HepG2 (cell line): ENCODE measurements around the gene COL13A1. TPM values are rescaled to one million over a fixed set of nuclear protein-coding genes. Genes with fewer than 3 reads are reported as not detected.

ENCODE experiments used
- ATAC-seq: fragments of 200-7000 bp; cut with Tn5 transposase; 3 replicates; pipeline ENCODE4 v1.9.1; 2020; ENCODE audit warnings: mild to moderate bottlenecking, moderate library complexity
- BruUV-seq: library from RNA; stranded (reverse); fragments of 400-500 nt; replicated peaks from 2 replicates; lab custom pipeline; 2021; lab: Mats Ljungman, UMichigan
- CTCF ChIA-PET: fragments of 300-600 bp; formaldehyde crosslinking; extraction: SDS; loops from one replicate; lab custom pipeline; 2021; ENCODE audit warnings: low total read pairs, inconsistent platforms, low intra/inter-chr PET ratio; lab: Yijun Ruan, JAX
- POLR2A ChIA-PET: fragments of 350-600 bp; sonication (Branson Sonifier 250); formaldehyde crosslinking; loops from one replicate; lab custom pipeline; 2020; ENCODE audit warnings: antibody characterized with exemption, inconsistent platforms; lab: Yijun Ruan, JAX
- DNase-seq: peaks from one replicate; pipeline ENCODE4 v3.0.0-alpha.2; 2015; ENCODE audit warnings: low spot score
- FAIRE-seq: peaks from 3 replicates; lab custom pipeline; 2011; peaks lifted over from hg19 to GRCh38; lab: Jason Lieb, UNC
- H2AFZ ChIP-seq: one replicate; pipeline ENCODE4 v1.6.1; 2011; ENCODE audit warnings: low read length, inconsistent platforms
- H3K27ac ChIP-seq: fragments of 300-600 bp; 3 replicates; pipeline ENCODE4 v1.8.0; 2011; ENCODE audit warnings: mixed run types, mild to moderate bottlenecking, mixed read lengths, low read length, inconsistent platforms; ENCODE audit not compliant: insufficient read depth; ENCODE audit errors: extremely low read length
- H3K27me3 ChIP-seq, 2 experiments: fragments of 200-600 bp in 1 of 2; 2 replicates in 1 of 2; 3 replicates in 1 of 2; pipeline versions ENCODE4 v1.6.0 to v1.8.0; 2011; ENCODE audit warnings: low read length in 2 of 2, mild to moderate bottlenecking in 2 of 2, moderate library complexity in 2 of 2, inconsistent platforms in 1 of 2; ENCODE audit not compliant: insufficient read depth in 2 of 2, control insufficient read depth in 1 of 2
- H3K36me3 ChIP-seq, 2 experiments: fragments of 200-600 bp in 1 of 2; replicated peaks in 1 of 2; 2 replicates in 1 of 2; 3 replicates in 1 of 2; pipeline versions ENCODE4 v1.5.1 to v1.8.0; 2011; ENCODE audit warnings: low read length in 2 of 2, inconsistent platforms in 1 of 2; ENCODE audit not compliant: insufficient read depth in 2 of 2, control insufficient read depth in 1 of 2
- H3K4me1 ChIP-seq: 2 replicates; pipeline ENCODE4 v1.5.1; 2012; ENCODE audit warnings: low read length, inconsistent platforms; ENCODE audit not compliant: insufficient read depth
- H3K4me2 ChIP-seq: 2 replicates; pipeline ENCODE4 v1.6.0; 2011; ENCODE audit warnings: low read depth, low read length, inconsistent platforms
- H3K4me3 ChIP-seq, 3 experiments: fragments of 200-600 bp in 1 of 3; sonication (generic), shearing (Covaris generic) in 1 of 3; replicated peaks in 1 of 3; 2 replicates each; pipeline ENCODE4 v1.5.1; 2011 to 2016; ENCODE audit warnings: low read length in 3 of 3, inconsistent platforms in 2 of 3, low read depth in 2 of 3, mild to moderate bottlenecking in 2 of 3, control low read depth in 1 of 3, mixed read lengths in 1 of 3; ENCODE audit not compliant: insufficient read depth in 1 of 3
- H3K79me2 ChIP-seq: one replicate; pipeline ENCODE4 v1.6.1; 2011; ENCODE audit warnings: low read length, inconsistent platforms; ENCODE audit not compliant: insufficient read depth
- H3K9ac ChIP-seq: 2 replicates; pipeline ENCODE4 v1.6.0; 2011; ENCODE audit warnings: mild to moderate bottlenecking, low read depth, low read length, inconsistent platforms; ENCODE audit not compliant: insufficient read depth
- H3K9me3 ChIP-seq: 2 replicates; pipeline ENCODE4 v1.5.1; 2012; ENCODE audit warnings: mild to moderate bottlenecking, low read length
- H4K20me1 ChIP-seq: 2 replicates; pipeline ENCODE4 v1.6.0; 2011; ENCODE audit warnings: inconsistent platforms, mild to moderate bottlenecking, low read length, moderate library complexity; ENCODE audit not compliant: insufficient read depth
- ARNT ChIP-seq: fragments of 450-650 bp; IDR thresholded peaks from 2 replicates; pipeline ENCODE4 v1.6.1; 2017
- ATRX ChIP-seq: sonication (generic); formaldehyde crosslinking; IDR thresholded peaks from 2 replicates; pipeline ENCODE4 v1.4.0; 2020; ENCODE audit warnings: missing genetic modification reagents, borderline replicate concordance
- CENPX ChIP-seq: sonication (generic); formaldehyde crosslinking; IDR thresholded peaks from 2 replicates; pipeline ENCODE4 v1.9.0; 2021; ENCODE audit warnings: mild to moderate bottlenecking, missing genetic modification reagents, moderate library complexity
- EED ChIP-seq: sonication (generic); formaldehyde crosslinking; IDR thresholded peaks from 2 replicates; pipeline ENCODE4 v1.5.0; 2020; ENCODE audit warnings: mild to moderate bottlenecking, missing genetic modification reagents
- IKZF1 ChIP-seq: fragments of 450-650 bp; IDR thresholded peaks from 2 replicates; pipeline ENCODE4 v1.7.1; 2016
- MZF1 ChIP-seq: sonication (generic); formaldehyde crosslinking; IDR thresholded peaks from 2 replicates; pipeline ENCODE4 v1.8.1; 2023; ENCODE audit warnings: mild to moderate bottlenecking, missing genetic modification reagents, borderline replicate concordance
- NFIB ChIP-seq: sonication (generic); formaldehyde crosslinking; IDR thresholded peaks from 2 replicates; pipeline ENCODE4 v1.9.0; 2021; ENCODE audit warnings: missing genetic modification reagents, mild to moderate bottlenecking, borderline replicate concordance
- PAX8 ChIP-seq: sonication (generic); formaldehyde crosslinking; IDR thresholded peaks from 2 replicates; pipeline ENCODE4 v1.8.0; 2022; ENCODE audit warnings: mild to moderate bottlenecking, missing genetic modification reagents, borderline replicate concordance
- PITX1 ChIP-seq: sonication (generic); formaldehyde crosslinking; IDR thresholded peaks from 2 replicates; pipeline ENCODE4 v1.5.1; 2020; ENCODE audit warnings: mild to moderate bottlenecking, missing genetic modification reagents
- RBAK ChIP-seq: sonication (generic); formaldehyde crosslinking; IDR thresholded peaks from 2 replicates; pipeline ENCODE4 v1.5.1; 2020; ENCODE audit warnings: mild to moderate bottlenecking, missing genetic modification reagents
- SMAD1 ChIP-seq: sonication (generic); formaldehyde crosslinking; IDR thresholded peaks from 2 replicates; pipeline ENCODE4 v1.4.0; 2020; ENCODE audit warnings: missing genetic modification reagents, low read depth, mild to moderate bottlenecking, borderline replicate concordance
- SP5 ChIP-seq: IDR thresholded peaks from 2 replicates; pipeline ENCODE4 v1.6.1; 2016; ENCODE audit warnings: low read depth, borderline replicate concordance
- SRSF9 ChIP-seq: fragments of 200-400 bp; formaldehyde crosslinking; IDR thresholded peaks from 2 replicates; pipeline ENCODE4 v1.6.1; 2018; ENCODE audit warnings: borderline replicate concordance, mild to moderate bottlenecking, low read depth, low read length; ENCODE audit not compliant: insufficient read depth, poor library complexity, severe bottlenecking
- ZMYM4 ChIP-seq: sonication (generic); formaldehyde crosslinking; IDR thresholded peaks from 2 replicates; pipeline ENCODE4 v1.8.1; 2023; ENCODE audit warnings: mild to moderate bottlenecking, missing genetic modification reagents
- ZNF326 ChIP-seq: sonication (generic); formaldehyde crosslinking; IDR thresholded peaks from 2 replicates; pipeline ENCODE4 v1.4.0; 2020; ENCODE audit warnings: missing genetic modification reagents, borderline replicate concordance
- ZNF441 ChIP-seq: sonication (generic); formaldehyde crosslinking; IDR thresholded peaks from 2 replicates; pipeline ENCODE4 v1.7.0; 2021; ENCODE audit warnings: missing genetic modification reagents, borderline replicate concordance
- WGBS: methylation state at CpG from one replicate; pipeline ENCODE4 v1.1.6; 2017; ENCODE audit warnings: low lambda C conversion rate; 5-methylcytosine and 5-hydroxymethylcytosine counted together
- in situ Hi-C: cut with HindIII; loops from 2 replicates; pipeline ENCODE4 v1.10.0; 2017; ENCODE audit warnings: low pct_unique_long_range_greater_than_20kb; ENCODE audit not compliant: extremely low pct_ligation_motif_present
- intact Hi-C: fragments of 100-400 bp; cut with micrococcal nuclease; formaldehyde crosslinking; loops from one replicate; pipeline ENCODE4 v1.10.0; 2022; ENCODE audit not compliant: unreplicated experiment
- polyA plus RNA-seq, 8 experiments: library from polyadenylated mRNA; depleted of rRNA in 3 of 8; stranded (reverse) in 7 of 8; unstranded in 1 of 8; fragments of >200 nt; fragmentation: Illumina TruSeq in 4 of 8; extraction: Trizol in 4 of 8; gene quantifications; 2 replicates each; pipeline versions ENCODE4 v1.2.1 to v1.2.3, GENCODE V29; 2011 to 2016; ENCODE audit warnings: low read depth in 4 of 8, missing spikeins in 1 of 8, mixed read lengths in 1 of 8; ENCODE audit not compliant: insufficient read depth in 1 of 8
- total RNA-seq, 5 experiments: library from RNA; depleted of rRNA; stranded (reverse); fragments of >200 nt; fragmentation: Illumina TruSeq; extraction: Trizol; gene quantifications; 2 replicates each; pipeline ENCODE4 v1.2.3, GENCODE V29; 2016; ENCODE audit warnings: low read depth in 1 of 5
- TF ChIP-seq, protein P1 (sequence below), 2 experiments: sonication (generic) in 1 of 2; formaldehyde crosslinking in 1 of 2; IDR thresholded peaks; 2 replicates each; pipeline versions ENCODE4 v1.4.0 to v1.6.1; 2018 to 2020; ENCODE audit warnings: missing genetic modification reagents in 2 of 2, borderline replicate concordance in 1 of 2, low read depth in 1 of 2, mild to moderate bottlenecking in 1 of 2, missing biosample characterization in 1 of 2
- TF ChIP-seq, protein P2 (sequence below): sonication (generic); formaldehyde crosslinking; IDR thresholded peaks from 2 replicates; pipeline ENCODE4 v1.5.0; 2020; ENCODE audit warnings: missing genetic modification reagents
- TF ChIP-seq, protein P3 (sequence below): sonication (generic); formaldehyde crosslinking; conservative IDR thresholded peaks from 2 replicates; pipeline ENCODE4 v1.4.0; 2020; ENCODE audit warnings: missing genetic modification reagents
- TF ChIP-seq, protein P4 (sequence below): sonication (generic); formaldehyde crosslinking; IDR thresholded peaks from 2 replicates; pipeline ENCODE4 v1.5.0; 2020; ENCODE audit warnings: mild to moderate bottlenecking, missing genetic modification reagents

The COL13A1 gene
- total and polyA plus RNA-seq, 2 of the 13 experiments (the other 11 are each of a cell fraction or from before 2014, with no cell fraction given): 0.07 TPM; not detected in 1

DNA sequence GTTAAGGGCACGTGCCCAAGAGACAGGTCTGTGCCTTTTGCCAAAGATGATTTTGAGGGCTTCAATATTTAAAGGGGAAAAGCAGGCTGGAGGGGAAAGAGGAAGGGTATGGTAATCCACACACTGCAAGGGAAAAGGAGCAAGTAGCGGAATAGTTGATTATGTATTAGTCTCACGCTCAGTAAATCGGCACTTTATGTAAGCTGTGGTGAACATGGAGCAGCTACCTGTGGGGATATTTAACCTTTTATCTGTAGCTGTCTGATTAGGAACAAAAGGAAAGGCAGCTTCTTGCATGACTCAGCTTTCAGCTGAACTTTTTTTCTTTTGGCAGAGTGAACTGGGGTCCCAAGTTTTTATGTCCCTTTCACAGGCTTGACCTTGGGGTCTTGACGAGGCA, 123.4 kb downstream of the COL13A1 start:
- Histone ChIP-seq H4K20me1 (no peaks in the 10 kb centered on the region), H3K9me3 (no peaks in the 10 kb centered on the region), H3K27me3 (peaks cover 12 to 44% of the 10 kb centered on the region in 2 experiments; a peak in 3 of 5 replicates), H3K4me2 (no peak overlapping the region), H3K9ac (no peak overlapping the region), H3K4me1 (no peaks in the 10 kb centered on the region), H3K79me2 (no peaks in the 10 kb centered on the region), H3K4me3 (no peak overlapping the region), H2AFZ (no peak overlapping the region), H3K27ac (no peak overlapping the region), H3K36me3 (no peaks in the 10 kb centered on the region)
- BruUV-seq: no TSS peak
- no peak for FAIRE-seq
- in situ Hi-C loops: no loop called here
- DNase-seq: no peak
- intact Hi-C loops: no loop called here
- no peak for TF ChIP-seq ZNF441 (CRISPR knock-in tag)
- no peak for TF ChIP-seq SP5 (CRISPR knock-in tag)
- TF ChIP-seq PAX8 (CRISPR knock-in tag): no peak
- TF ChIP-seq PITX1 (CRISPR knock-in tag): no peak
- no peak for TF ChIP-seq EED
- no peak for TF ChIP-seq ZNF326
- no peak for TF ChIP-seq IKZF1
- no peak for TF ChIP-seq ATRX (CRISPR knock-in tag)
- TF ChIP-seq NFIB (CRISPR knock-in tag): no peak
- TF ChIP-seq, protein P1, sequence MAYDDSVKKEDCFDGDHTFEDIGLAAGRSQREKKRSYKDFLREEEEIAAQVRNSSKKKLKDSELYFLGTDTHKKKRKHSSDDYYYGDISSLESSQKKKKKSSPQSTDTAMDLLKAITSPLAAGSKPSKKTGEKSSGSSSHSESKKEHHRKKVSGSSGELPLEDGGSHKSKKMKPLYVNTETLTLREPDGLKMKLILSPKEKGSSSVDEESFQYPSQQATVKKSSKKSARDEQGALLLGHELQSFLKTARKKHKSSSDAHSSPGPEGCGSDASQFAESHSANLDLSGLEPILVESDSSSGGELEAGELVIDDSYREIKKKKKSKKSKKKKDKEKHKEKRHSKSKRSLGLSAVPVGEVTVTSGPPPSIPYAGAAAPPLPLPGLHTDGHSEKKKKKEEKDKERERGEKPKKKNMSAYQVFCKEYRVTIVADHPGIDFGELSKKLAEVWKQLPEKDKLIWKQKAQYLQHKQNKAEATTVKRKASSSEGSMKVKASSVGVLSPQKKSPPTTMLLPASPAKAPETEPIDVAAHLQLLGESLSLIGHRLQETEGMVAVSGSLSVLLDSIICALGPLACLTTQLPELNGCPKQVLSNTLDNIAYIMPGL (CRISPR knock-in tag; IDR thresholded peaks at IDR 0.05; ENCODE audit: borderline replicate concordance in 1 of 2, low read depth in 1 of 2): no peak
- no peak for TF ChIP-seq SMAD1 (CRISPR knock-in tag)
- no peak for TF ChIP-seq RBAK (CRISPR knock-in tag)
- no peak for TF ChIP-seq CENPX (CRISPR knock-in tag)
- TF ChIP-seq, protein P2, sequence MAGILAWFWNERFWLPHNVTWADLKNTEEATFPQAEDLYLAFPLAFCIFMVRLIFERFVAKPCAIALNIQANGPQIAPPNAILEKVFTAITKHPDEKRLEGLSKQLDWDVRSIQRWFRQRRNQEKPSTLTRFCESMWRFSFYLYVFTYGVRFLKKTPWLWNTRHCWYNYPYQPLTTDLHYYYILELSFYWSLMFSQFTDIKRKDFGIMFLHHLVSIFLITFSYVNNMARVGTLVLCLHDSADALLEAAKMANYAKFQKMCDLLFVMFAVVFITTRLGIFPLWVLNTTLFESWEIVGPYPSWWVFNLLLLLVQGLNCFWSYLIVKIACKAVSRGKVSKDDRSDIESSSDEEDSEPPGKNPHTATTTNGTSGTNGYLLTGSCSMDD (CRISPR knock-in tag): no peak
- TF ChIP-seq, protein P3, sequence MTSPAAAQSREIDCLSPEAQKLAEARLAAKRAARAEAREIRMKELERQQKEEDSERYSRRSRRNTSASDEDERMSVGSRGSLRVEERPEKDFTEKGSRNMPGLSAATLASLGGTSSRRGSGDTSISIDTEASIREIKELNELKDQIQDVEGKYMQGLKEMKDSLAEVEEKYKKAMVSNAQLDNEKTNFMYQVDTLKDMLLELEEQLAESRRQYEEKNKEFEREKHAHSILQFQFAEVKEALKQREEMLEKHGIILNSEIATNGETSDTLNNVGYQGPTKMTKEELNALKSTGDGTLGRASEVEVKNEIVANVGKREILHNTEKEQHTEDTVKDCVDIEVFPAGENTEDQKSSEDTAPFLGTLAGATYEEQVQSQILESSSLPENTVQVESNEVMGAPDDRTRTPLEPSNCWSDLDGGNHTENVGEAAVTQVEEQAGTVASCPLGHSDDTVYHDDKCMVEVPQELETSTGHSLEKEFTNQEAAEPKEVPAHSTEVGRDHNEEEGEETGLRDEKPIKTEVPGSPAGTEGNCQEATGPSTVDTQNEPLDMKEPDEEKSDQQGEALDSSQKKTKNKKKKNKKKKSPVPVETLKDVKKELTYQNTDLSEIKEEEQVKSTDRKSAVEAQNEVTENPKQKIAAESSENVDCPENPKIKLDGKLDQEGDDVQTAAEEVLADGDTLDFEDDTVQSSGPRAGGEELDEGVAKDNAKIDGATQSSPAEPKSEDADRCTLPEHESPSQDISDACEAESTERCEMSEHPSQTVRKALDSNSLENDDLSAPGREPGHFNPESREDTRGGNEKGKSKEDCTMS (CRISPR knock-in tag): no peak
- TF ChIP-seq ZMYM4 (CRISPR knock-in tag): no peak
- TF ChIP-seq, protein P4, sequence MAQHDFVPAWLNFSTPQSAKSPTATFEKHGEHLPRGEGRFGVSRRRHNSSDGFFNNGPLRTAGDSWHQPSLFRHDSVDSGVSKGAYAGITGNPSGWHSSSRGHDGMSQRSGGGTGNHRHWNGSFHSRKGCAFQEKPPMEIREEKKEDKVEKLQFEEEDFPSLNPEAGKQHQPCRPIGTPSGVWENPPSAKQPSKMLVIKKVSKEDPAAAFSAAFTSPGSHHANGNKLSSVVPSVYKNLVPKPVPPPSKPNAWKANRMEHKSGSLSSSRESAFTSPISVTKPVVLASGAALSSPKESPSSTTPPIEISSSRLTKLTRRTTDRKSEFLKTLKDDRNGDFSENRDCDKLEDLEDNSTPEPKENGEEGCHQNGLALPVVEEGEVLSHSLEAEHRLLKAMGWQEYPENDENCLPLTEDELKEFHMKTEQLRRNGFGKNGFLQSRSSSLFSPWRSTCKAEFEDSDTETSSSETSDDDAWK (CRISPR knock-in tag): no peak
- no peak for TF ChIP-seq MZF1
- TF ChIP-seq SRSF9: no peak
- no peak for TF ChIP-seq ARNT
- CTCF ChIA-PET: no interaction called here
- no peak for ATAC-seq
- WGBS: 17% methylated on average over 5 of the region's 5 CpGs
- POLR2A ChIA-PET: no interaction called here
